Glutamatergic neuron (in vitro differentiated cells): ENCODE data around the gene KRT15. TPM values are rescaled to one million over a fixed set of nuclear protein-coding genes. Genes with fewer than 3 reads are reported as not detected.

Experiments used
- DNase-seq: peaks from one replicate; pipeline ENCODE4 v3.0.0; 2022
- H3K27ac Mint-ChIP-seq: one replicate; pipeline ENCODE4 v1.8.0; 2020; ENCODE audit warnings: mild to moderate bottlenecking, mixed read lengths, inconsistent platforms; ENCODE audit not compliant: unreplicated experiment
- H3K27me3 Mint-ChIP-seq: one replicate; pipeline ENCODE4 v1.8.0; 2020; ENCODE audit warnings: mild to moderate bottlenecking, moderate library complexity, mixed read lengths, inconsistent platforms; ENCODE audit not compliant: unreplicated experiment
- H3K36me3 Mint-ChIP-seq: one replicate; pipeline ENCODE4 v1.8.0; 2020; ENCODE audit warnings: mild to moderate bottlenecking, mixed read lengths, inconsistent platforms; ENCODE audit not compliant: unreplicated experiment
- H3K4me1 Mint-ChIP-seq: one replicate; pipeline ENCODE4 v1.8.0; 2020; ENCODE audit warnings: mild to moderate bottlenecking, low read depth, mixed read lengths, inconsistent platforms; ENCODE audit not compliant: unreplicated experiment
- H3K4me3 Mint-ChIP-seq: one replicate; pipeline ENCODE4 v1.8.0; 2020; ENCODE audit warnings: mild to moderate bottlenecking, mixed read lengths, inconsistent platforms; ENCODE audit not compliant: unreplicated experiment
- H3K9me3 Mint-ChIP-seq: one replicate; pipeline ENCODE4 v1.8.0; 2020; ENCODE audit warnings: mild to moderate bottlenecking, moderate library complexity, mixed read lengths, inconsistent platforms; ENCODE audit not compliant: unreplicated experiment
- total RNA-seq: library from RNA; stranded (reverse); fragmentation: NEBNext Ultra II Directional; extraction: Animal tissue kit (Norgen Biotek cat#: 25700); gene quantifications from one replicate; pipeline ENCODE4 v1.2.1, GENCODE V29; 2021; ENCODE audit not compliant: unreplicated experiment
- TF ChIP-seq, protein P1 (sequence below): fragments of 200-600 bp; sonication (generic); IDR thresholded peaks from one replicate; pipeline ENCODE4 v1.5.0; 2021; ENCODE audit not compliant: partially characterized antibody, unreplicated experiment

Gene KRT15
- total RNA-seq, 1 donor from 2014 or later = not detected

DNA sequence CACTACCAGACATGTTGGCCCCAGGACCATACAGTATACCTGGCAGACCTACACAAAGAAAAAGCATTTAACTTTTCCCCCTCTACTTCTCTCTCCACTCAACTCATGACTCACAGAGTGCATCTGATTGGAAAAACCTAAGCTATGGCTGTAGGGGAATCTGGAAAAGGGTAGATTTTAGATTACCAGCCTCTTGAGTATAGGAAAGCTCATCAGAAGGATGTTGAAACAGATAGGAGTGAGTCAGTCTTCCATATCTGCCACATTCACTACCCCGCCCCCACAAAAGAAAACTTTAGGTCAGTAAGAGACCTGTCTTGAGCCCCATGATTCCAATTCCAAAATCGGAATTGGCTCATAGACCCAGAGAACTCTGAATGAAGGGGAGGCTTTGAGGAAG is 40.9 kb upstream of the KRT15 start:
- no peak for DNase-seq
- TF ChIP-seq, protein P1, sequence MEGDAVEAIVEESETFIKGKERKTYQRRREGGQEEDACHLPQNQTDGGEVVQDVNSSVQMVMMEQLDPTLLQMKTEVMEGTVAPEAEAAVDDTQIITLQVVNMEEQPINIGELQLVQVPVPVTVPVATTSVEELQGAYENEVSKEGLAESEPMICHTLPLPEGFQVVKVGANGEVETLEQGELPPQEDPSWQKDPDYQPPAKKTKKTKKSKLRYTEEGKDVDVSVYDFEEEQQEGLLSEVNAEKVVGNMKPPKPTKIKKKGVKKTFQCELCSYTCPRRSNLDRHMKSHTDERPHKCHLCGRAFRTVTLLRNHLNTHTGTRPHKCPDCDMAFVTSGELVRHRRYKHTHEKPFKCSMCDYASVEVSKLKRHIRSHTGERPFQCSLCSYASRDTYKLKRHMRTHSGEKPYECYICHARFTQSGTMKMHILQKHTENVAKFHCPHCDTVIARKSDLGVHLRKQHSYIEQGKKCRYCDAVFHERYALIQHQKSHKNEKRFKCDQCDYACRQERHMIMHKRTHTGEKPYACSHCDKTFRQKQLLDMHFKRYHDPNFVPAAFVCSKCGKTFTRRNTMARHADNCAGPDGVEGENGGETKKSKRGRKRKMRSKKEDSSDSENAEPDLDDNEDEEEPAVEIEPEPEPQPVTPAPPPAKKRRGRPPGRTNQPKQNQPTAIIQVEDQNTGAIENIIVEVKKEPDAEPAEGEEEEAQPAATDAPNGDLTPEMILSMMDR = no peak
- H3K4me1 Mint-ChIP-seq = no peaks in the 10 kb centered on the region
- H3K4me3 Mint-ChIP-seq = no peak overlapping the region
- no peaks in the 10 kb centered on the region for H3K36me3 Mint-ChIP-seq
- no peak overlapping the region for H3K27ac Mint-ChIP-seq
- H3K27me3 Mint-ChIP-seq = no peaks in the 10 kb centered on the region
- H3K9me3 Mint-ChIP-seq = peaks cover 1% of the 10 kb centered on the region

DNA sequence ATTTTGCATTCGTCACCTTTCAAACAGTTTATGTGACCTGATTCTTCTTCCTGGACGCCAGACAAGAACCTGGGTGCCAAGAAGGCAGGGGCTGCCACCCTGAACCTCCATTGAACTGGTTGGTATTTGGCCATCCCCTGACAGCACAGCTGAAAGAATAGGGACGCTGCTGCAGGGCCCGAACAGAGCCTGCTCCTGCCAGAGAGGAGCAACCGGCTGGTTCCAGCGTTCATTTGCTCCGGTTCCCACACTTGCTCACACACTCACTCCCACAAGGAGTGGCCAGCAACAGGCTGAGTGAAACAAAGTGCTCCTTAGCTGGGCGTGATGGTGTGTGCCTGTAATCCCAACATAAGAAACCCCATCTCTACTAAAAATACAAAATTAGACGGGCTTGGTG is 38.2 kb upstream of the KRT15 start:
- H3K27ac Mint-ChIP-seq = no peak overlapping the region
- peaks cover 2% of the 10 kb centered on the region for H3K27me3 Mint-ChIP-seq
- no peaks in the 10 kb centered on the region for H3K36me3 Mint-ChIP-seq
- H3K4me1 Mint-ChIP-seq = no peaks in the 10 kb centered on the region
- no peak for DNase-seq
- TF ChIP-seq, protein P1 = no peak
- no peak overlapping the region for H3K4me3 Mint-ChIP-seq
- peaks cover 2% of the 10 kb centered on the region for H3K9me3 Mint-ChIP-seq

DNA sequence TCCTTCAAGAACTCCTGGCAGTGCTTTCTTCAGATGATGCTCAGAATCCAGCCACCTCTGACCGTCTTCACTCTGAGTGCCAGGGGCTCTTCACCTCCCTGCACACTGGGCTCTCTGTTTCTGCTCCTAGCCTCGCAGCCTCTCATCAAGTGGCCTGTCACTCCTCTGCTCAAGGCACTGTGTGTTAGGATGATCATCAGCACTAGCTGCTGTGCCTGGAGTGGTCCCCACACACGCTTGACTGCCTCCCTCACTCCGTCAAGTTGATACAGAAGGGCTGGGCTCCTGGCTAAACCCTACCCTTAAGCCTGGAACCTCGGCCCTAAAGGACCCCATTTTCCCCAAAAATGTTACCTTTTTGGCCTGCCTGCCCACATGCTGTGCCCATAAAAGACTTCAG is 37.6 kb upstream of the KRT15 start:
- H3K36me3 Mint-ChIP-seq = no peaks in the 10 kb centered on the region
- H3K9me3 Mint-ChIP-seq = peaks cover 2% of the 10 kb centered on the region
- TF ChIP-seq, protein P1 = no peak
- H3K4me3 Mint-ChIP-seq = no peak overlapping the region
- no peak overlapping the region for H3K27ac Mint-ChIP-seq
- H3K27me3 Mint-ChIP-seq = peaks cover 2% of the 10 kb centered on the region
- H3K4me1 Mint-ChIP-seq = no peaks in the 10 kb centered on the region
- DNase-seq = no peak

DNA sequence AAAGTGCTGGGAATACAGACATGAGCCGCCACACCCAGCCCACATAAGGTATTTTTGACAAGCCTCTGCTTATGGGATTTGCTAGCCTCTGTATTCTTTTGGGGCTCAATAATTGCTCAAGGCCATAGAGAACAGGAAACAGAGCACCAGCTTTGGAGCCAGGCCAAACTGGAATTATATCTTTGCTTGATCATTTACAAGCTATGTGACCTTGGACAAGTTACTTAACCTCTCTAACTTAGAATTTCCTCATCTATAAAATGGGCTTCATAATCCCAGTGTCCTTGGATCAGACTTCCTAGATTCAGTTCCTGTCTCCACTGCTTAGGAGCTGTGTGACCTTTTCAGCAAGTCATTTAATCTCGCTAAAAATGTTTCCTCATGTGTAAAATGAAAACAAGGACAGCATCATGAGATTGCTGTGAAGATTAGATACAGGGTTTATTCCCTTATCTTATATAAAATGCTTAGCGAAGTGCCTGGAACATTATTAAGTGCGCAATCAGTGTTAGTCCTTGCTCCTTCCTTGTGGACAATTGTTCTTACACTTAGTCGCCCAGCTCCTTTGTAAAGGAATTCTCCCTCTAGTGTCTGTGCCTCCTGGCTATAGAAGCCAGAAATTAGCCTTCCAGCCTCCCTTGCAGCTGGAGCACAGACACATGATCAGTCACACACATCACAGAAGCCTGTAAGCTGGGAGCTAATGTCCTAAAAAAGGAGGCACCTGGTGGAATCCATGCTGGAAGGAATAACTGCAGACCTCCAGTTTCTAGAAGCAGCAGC is 36.6 kb upstream of the KRT15 start:
- Mint-ChIP-seq H3K36me3 (no peaks in the 10 kb centered on the region), H3K4me3 (no peak overlapping the region), H3K4me1 (no peaks in the 10 kb centered on the region), H3K9me3 (peaks cover 2% of the 10 kb centered on the region), H3K27me3 (peaks cover 2% of the 10 kb centered on the region), H3K27ac (no peak overlapping the region)
- TF ChIP-seq, protein P1 = no peak
- DNase-seq = no peak

DNA sequence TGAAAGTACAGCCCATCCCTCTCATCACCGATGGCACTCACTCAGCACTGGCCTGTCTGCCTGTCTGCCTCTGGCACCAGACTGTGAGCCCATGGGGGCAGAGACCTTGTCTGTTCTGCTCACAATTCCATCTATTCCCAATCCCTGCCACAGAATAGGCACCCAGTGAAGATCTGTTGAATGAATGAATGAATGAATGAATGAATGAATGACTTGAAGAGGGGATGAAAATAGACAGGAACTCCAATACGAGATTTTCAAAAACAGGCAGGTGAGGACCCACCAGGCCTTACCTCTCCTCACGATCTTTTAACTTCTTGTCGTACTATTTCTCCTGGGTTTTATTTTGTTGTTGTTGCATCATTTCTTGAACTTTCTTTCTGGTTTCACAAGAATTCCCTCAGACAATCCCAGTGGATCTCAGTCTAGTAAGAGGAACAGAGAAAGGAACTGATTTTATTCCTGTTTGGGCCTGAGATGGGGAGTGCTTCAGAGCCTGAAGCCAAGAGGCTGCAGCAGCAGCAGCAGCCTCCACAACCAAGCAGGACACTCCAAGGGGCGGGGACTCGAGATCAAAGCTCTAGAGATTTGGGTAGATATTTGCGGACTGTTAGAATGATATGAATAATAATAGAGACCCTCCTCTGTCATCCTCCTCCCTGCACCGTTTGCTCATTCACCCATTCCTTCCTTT is 35.4 kb upstream of the KRT15 start:
- H3K4me3 Mint-ChIP-seq = no peak overlapping the region
- no peak overlapping the region for H3K27ac Mint-ChIP-seq
- peaks cover 2% of the 10 kb centered on the region for H3K27me3 Mint-ChIP-seq
- peaks cover 2% of the 10 kb centered on the region for H3K9me3 Mint-ChIP-seq
- DNase-seq = no peak
- TF ChIP-seq, protein P1 = no peak
- no peaks in the 10 kb centered on the region for H3K36me3 Mint-ChIP-seq
- no peaks in the 10 kb centered on the region for H3K4me1 Mint-ChIP-seq
